Esophagus squamous epithelium (tissue), 5 donors: ENCODE data around the gene ADGRB3. TPM values are rescaled to one million over a fixed set of nuclear protein-coding genes. Genes with fewer than 3 reads are reported as not detected.

Experiments
- DNase-seq: peaks from one replicate; lab custom pipeline; 2025; lab: John Stamatoyannopoulos, UW
- H3K27ac ChIP-seq, 4 donors: fragments of 200-600 bp; sonication (generic); one replicate each; pipeline ENCODE4 v1.5.1; 2016 to 2019; ENCODE audit warnings: mild to moderate bottlenecking in 1 of 4
- H3K27me3 ChIP-seq, 4 donors: fragments of 200-600 bp; sonication (generic); 1 replicate in 3 of 4; 2 replicates in 1 of 4; pipeline versions ENCODE4 v1.5.1 to v1.6.0; 2017 to 2021; ENCODE audit warnings: antibody characterized with exemption in 1 of 4
- H3K36me3 ChIP-seq, 3 donors: fragments of 200-600 bp; sonication (generic); one replicate each; pipeline ENCODE4 v1.5.1; 2016 to 2019
- H3K4me1 ChIP-seq, 3 donors: fragments of 200-600 bp; sonication (generic); one replicate each; pipeline ENCODE4 v1.5.1; 2017 to 2019
- H3K4me3 ChIP-seq, 4 donors: fragments of 200-600 bp; sonication (generic); 1 replicate in 3 of 4; 2 replicates in 1 of 4; pipeline ENCODE4 v1.5.1; 2016 to 2019; ENCODE audit warnings: mild to moderate bottlenecking in 2 of 4, moderate library complexity in 1 of 4
- H3K9me3 ChIP-seq, 3 donors: fragments of 200-600 bp; sonication (generic); one replicate each; pipeline ENCODE4 v1.5.1; 2016 to 2019
- CTCF ChIP-seq, 6 experiments: fragments of 450-650 bp in 4 of 6; fragments of 200-600 bp in 2 of 6; sonication (generic) in 2 of 6; IDR thresholded peaks; one replicate each; pipeline ENCODE4 v1.5.1; 2016 to 2019; ENCODE audit warnings: antibody characterized with exemption in 6 of 6, mild to moderate bottlenecking in 4 of 6, moderate library complexity in 4 of 6
- POLR2A ChIP-seq, 4 donors: fragments of 450-650 bp; IDR thresholded peaks; one replicate each; pipeline ENCODE4 v1.6.1; 2017; ENCODE audit warnings: antibody characterized with exemption in 4 of 4, mild to moderate bottlenecking in 4 of 4, moderate library complexity in 3 of 4
- WGBS, 2 donors: methylation state at CpG; one replicate each; pipeline ENCODE4 v1.1.5; 2018; 5-methylcytosine and 5-hydroxymethylcytosine counted together
- intact Hi-C: fragments of 100-400 bp; cut with DNase I; formaldehyde crosslinking; loops from one replicate; pipeline ENCODE4 v1.15.0; 2022
- total RNA-seq, 4 donors: library from RNA; depleted of rRNA; stranded (reverse); fragments of >200 nt; gene quantifications; one replicate each; pipeline ENCODE4 v1.1.0, GENCODE V29; 2016
- donor health status: DM: yes; HTN: yes; CAD: no.

ADGRB3 gene
- total RNA-seq, 4 donors from 2014 or later: 0.04 to 1.1 (median 0.32) TPM

GRCh38 chr6:69337311-69337710 is 702.2 kb downstream of the ADGRB3 start:
- no peak overlapping the region for H3K4me3 ChIP-seq
- intact Hi-C loops: no loop called here
- 46 to 63% methylated on average over 3 of the region's 3 CpGs for WGBS, 2 donors
- no peak for DNase-seq
- no peak overlapping the region for H3K27ac ChIP-seq
- no peak for TF ChIP-seq POLR2A (IDR thresholded peaks at IDR 0.05)
- TF ChIP-seq CTCF (IDR thresholded peaks at IDR 0.05): no peak
- no peaks in the 10 kb centered on the region for H3K36me3 ChIP-seq
- no peaks in the 10 kb centered on the region for H3K4me1 ChIP-seq
- no peaks in the 10 kb centered on the region for H3K9me3 ChIP-seq
- H3K27me3 ChIP-seq: no peaks in the 10 kb centered on the region

GRCh38 chr6:69338431-69339162 is 703.5 kb downstream of the ADGRB3 start:
- TF ChIP-seq POLR2A (IDR thresholded peaks at IDR 0.05) (no peak), CTCF (IDR thresholded peaks at IDR 0.05) (no peak)
- no peak overlapping the region for H3K4me3 ChIP-seq
- H3K27me3 ChIP-seq: no peaks in the 10 kb centered on the region
- no peaks in the 10 kb centered on the region for H3K9me3 ChIP-seq
- intact Hi-C loops: no loop called here
- no peaks in the 10 kb centered on the region for H3K4me1 ChIP-seq
- 76 to 79% methylated on average over 5 of the region's 5 CpGs for WGBS, 2 donors
- H3K36me3 ChIP-seq: no peaks in the 10 kb centered on the region
- DNase-seq: no peak
- H3K27ac ChIP-seq: no peak overlapping the region

GRCh38 chr6:69339163-69339550 is 704.1 kb downstream of the ADGRB3 start:
- no peak overlapping the region for H3K27ac ChIP-seq
- TF ChIP-seq CTCF (IDR thresholded peaks at IDR 0.05) (no peak), POLR2A (IDR thresholded peaks at IDR 0.05) (no peak)
- H3K9me3 ChIP-seq: no peaks in the 10 kb centered on the region
- H3K36me3 ChIP-seq: no peaks in the 10 kb centered on the region
- no peak overlapping the region for H3K4me3 ChIP-seq
- H3K27me3 ChIP-seq: no peaks in the 10 kb centered on the region
- H3K4me1 ChIP-seq: no peaks in the 10 kb centered on the region
- DNase-seq: no peak
- intact Hi-C loops: no loop called here
- 63 to 71% methylated on average over 6 of the region's 6 CpGs for WGBS, 2 donors

GRCh38 chr6:69340196-69340595 is 705.1 kb downstream of the ADGRB3 start:
- Histone ChIP-seq H3K27me3 (no peaks in the 10 kb centered on the region), H3K36me3 (no peaks in the 10 kb centered on the region), H3K4me1 (no peaks in the 10 kb centered on the region), H3K9me3 (no peaks in the 10 kb centered on the region), H3K27ac (no peak overlapping the region), H3K4me3 (no peak overlapping the region)
- no peak for DNase-seq
- TF ChIP-seq POLR2A (IDR thresholded peaks at IDR 0.05) (no peak), CTCF (IDR thresholded peaks at IDR 0.05) (no peak)
- 81 to 82% methylated on average over 1 of the region's 1 CpG for WGBS, 2 donors
- intact Hi-C loops: no loop called here

GRCh38 chr6:69343851-69344250 is 708.8 kb downstream of the ADGRB3 start:
- WGBS, 2 donors: 47 to 62% methylated on average over 2 of the region's 2 CpGs

More at GRCh38 chr6:69343851-69344250, 708.8 kb downstream of the ADGRB3 start:
- no peak overlapping the region for H3K27ac ChIP-seq
- H3K27me3 ChIP-seq: no peaks in the 10 kb centered on the region
- no peak for TF ChIP-seq CTCF (IDR thresholded peaks at IDR 0.05)
- no peak for TF ChIP-seq POLR2A (IDR thresholded peaks at IDR 0.05)
- no peaks in the 10 kb centered on the region for H3K36me3 ChIP-seq
- no peaks in the 10 kb centered on the region for H3K9me3 ChIP-seq
- intact Hi-C loops: no loop called here
- no peak overlapping the region for H3K4me3 ChIP-seq
- no peaks in the 10 kb centered on the region for H3K4me1 ChIP-seq
- DNase-seq: no peak
